GM21526 (cell line): ENCODE data around the gene CCDC40.

Experiments used
- ATAC-seq: cut with Tn5 transposase; IDR thresholded peaks from one replicate; pipeline ENCODE4 v1.9.1; 2021; ENCODE audit warnings: moderate library complexity; ENCODE audit not compliant: unreplicated experiment, low FRiP score

The CCDC40 gene

DNA sequence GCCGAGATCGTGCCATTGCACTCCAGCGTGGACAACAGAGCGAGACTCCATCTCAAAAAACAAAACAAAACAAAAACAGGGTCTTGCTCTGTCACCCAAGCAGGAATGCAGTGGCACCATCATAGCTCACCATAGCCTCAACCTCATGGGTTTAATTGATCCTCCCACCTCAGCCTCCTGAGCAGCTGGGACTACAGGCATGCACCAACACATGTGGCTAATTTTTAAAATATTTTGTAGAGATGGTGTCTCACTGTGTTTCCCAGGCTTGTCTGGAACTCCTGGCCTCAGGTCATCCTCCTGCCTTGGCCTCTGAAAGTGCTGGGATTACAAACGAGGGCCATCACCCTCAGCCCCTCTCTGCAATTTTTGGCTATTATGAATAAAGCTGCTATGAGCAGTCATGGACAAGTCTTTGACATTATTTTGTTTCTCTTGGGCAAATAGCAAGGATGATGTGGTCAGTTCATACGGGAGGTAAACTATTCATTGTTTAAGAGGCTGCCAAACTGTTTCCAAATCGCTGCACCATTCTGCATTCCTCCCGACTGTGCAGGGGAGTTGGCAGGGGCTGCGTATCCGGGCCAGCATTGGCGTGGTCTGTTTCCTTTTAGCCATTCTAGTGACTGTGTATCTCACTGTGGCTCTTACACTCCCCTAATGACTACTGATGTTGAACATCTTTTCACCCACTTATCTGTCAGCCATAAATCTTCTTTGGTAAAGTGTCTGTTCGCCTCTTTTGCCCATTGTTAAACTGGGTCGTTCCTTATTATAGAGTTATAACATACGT is 89.4 kb downstream of the CCDC40 start:
- no peak for ATAC-seq

DNA sequence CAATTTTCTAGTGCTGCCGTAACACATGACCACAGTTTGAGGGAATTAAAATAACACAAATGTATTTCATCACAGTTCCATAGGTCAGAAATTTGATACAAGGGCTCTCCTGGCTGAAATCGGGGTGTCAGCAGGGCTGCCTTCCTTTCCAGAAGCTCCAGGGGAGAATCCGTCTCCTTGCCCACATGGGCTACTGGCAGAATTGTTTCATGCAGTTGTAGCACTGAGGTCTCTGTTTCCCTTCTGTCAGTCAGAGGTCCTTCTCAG is 89.9 kb downstream of the CCDC40 start:
- no peak for ATAC-seq

GRCh38 chr17:80129006-80129565 is 92.6 kb downstream of the CCDC40 start:
- ATAC-seq, result no peak

- no peak for ATAC-seq
Measured at GRCh38 chr17:80130992-80131391, 94.5 kb downstream of the CCDC40 start.

DNA sequence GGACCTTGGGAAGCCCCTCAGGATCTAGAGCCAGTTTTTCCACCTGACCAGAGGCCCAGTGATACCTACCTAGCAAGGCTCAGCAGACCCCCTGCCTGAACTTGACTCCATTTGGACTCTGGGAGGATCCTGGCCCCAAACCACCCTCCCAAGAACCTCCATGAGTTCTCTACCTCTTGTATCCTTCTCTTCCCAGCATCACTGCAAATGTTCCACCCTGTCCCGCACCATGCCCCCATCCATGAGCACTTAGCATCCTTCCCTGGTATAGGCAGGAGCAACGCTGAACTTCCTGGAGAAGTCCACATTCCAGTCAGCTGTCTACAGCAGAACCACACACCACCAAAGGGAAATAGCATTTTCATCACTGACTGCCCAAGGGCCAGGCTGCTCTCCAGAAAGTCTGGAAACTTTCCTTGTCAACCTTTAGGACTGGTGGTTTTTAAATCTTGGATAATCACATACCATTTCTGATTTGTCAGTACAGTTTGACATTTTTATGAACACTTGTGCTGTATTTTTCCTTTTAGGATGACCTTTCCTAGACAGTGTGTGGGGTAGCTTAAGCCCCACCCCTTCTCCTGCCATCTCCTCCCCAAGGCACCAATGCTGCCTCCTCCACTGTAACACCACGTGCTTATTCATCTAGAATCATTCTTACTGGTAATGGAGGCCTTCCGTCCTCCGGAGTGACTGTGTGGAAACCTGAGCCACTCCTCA is 96.6 kb downstream of the CCDC40 start:
- ATAC-seq, result no peak

GRCh38 chr17:80133626-80133970 is 97.2 kb downstream of the CCDC40 start:
- ATAC-seq, result no peak

DNA sequence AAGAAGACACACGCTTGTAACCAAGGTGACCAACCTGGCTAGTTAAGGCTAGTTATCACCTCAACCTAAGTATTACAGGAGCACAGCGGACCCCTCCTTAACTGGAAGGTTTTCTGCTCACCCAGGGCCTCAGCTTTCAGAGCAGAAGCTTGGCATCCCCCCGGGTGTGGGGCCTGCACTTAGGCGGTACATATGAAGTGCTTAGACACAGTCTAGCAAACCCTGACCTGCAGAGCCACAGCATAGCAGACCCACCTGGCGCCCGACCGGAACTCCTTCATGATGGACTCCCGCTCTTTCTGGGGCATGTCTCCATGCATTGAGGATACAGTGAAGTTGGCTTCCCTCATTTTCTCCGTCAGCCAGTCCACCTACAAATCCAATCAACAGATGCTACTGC is 100.7 kb downstream of the CCDC40 start:
- ATAC-seq, result no peak

DNA sequence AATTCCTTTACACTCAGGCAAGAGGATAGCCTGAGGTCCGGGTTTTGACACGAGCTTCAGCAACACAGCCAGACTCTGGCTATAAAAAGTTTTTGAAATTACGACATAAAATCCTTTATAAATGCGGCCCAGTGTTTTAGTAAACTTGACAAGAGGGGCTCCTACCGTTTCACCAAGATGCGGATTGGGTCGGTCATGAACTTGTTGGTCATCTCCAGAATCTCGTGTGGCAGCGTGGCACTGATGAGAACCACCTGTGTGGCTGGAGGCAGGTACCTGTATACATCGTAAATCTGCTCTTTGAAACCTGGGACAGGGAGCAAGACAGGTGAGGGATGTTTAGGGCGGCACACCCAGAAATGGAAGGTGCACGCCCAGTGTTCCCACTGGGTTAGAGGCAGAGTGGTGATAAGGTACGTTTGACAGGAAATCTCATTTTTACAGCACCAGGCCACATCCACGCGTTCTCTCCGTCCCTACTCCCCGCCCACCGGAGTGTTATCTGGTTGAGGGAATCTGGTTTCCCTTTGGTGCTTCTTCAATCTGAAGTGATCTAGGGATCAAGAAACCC is 102.5 kb downstream of the CCDC40 start:
- no peak for ATAC-seq

- no peak for ATAC-seq
Measured at GRCh38 chr17:80141463-80142165, 105.2 kb downstream of the CCDC40 start.

DNA sequence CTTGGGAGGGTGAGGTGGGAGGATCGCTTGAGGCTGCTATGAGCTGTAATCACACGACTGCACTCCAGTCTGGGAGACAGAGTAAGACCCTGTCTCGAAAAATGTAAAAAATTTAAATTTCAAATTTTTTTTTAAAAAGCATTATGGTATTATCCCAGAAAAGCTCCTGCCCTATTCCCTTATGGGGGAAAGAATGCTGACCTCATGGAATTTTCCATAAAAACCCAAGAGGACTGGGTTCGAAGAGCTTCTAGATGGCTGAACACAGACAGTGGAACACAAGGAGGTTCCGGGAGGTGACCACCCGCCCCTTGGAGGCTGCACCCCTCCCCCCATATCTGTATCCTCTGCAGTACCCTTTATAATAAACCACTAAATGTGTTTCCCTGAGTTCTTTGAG is 106.5 kb downstream of the CCDC40 start:
- ATAC-seq, result no peak

- ATAC-seq, result no peak
Measured at GRCh38 chr17:80145076-80146075, 108.9 kb downstream of the CCDC40 start.

DNA sequence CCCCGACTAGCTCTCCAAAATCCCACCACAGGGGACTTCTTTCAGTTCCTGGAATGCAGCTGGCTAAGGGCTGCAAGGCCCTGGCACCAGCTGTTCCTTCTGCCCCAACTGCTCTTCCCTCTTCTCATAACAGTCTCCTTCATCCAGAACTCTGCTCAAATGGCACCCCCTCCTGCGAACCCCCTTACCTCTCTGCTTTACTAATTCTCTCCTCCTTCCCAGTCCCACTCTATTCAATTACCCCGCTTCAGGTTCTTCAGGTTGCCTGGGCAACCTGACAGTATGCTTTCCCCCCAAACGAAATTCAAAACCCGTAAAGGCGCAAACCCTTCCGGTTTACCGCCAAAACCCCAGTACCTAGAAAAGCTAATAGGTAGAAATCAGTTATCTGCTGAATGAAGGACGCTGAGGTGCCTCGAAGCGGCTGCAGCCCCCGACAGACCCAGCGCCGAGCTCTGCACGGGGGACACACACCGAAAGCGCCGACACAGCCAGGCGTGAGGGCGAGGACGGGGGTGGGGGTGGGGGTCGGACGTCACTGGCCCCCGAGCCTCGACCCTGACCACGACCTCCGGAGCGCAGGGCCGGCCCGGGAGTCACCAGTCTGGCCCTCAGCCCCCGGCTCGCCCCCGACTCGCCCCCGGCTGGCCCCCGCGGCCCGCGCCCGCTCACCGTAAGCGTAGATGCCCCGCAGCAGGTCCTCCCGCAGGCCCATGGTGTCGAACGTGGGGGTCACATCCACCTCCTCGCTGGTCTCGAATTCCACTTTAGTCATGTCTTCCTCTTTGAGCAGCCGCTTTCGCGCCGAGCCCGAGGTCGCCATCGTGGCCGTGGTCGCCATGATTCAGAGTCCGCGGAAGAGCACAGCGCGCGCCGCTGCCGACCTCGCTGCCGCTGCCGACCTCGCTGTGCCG is 109.9 kb downstream of the CCDC40 start:
- peak; percentile 18 for ATAC-seq

DNA sequence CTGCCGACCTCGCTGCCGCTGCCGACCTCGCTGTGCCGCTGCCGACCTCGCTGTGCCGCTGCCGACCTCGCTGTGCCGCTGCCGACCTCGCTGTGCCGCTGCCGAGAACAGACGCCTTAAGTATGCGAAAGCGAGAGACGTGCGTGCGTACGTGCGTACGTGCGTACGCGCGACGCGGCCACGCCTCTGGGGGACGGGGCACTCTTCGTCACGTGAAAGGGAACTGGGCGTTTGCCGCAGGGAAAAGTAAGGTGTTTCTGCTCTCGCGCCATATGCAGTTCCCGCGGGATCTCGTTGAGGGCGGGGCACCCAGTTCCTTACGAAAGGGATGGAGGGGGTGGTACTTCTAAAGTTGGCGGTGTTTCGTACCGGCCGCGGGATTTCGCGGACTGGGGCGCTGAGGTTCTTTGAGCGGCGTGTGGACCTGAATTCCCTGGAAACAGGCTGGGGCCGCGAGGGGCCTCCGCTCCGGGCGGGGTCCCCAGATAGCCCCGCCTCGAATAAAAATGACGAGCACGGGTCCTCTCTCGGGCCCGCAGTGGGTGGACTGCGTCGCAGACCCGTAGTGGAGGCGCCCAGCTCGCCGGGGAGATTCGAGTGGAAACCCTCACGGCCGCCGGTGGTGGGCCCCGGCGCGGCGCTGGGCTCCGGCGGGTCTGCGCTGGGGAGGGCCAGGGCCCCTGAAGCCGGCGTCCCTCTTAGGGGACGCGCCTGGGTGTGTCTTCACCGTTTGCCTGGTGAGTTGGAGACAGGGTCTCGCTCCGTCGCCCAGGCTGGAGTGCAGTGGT is 110.8 kb downstream of the CCDC40 start, which contains the start of gene EIF4A3:
TSS of gene EIF4A3 (minus strand) at position 94 of the 788 bp plus-strand sequence. CDS start 167 bp downstream, outside the sequence.
- ATAC-seq, result peak; percentile 86
